HCT116 (cell line): ENCODE results near the gene EFCAB5. TPM values are rescaled to one million over a fixed set of nuclear protein-coding genes. Genes with fewer than 3 reads are reported as not detected.

Experiments used
- ATAC-seq: fragments of 200-7000 bp; cut with Tn5 transposase; 2 replicates; pipeline ENCODE4 v1.9.1; 2020; ENCODE audit warnings: mild to moderate bottlenecking, moderate library complexity
- BruUV-seq: library from RNA; stranded (reverse); fragments of 400-500 nt; replicated peaks from 2 replicates; lab custom pipeline; 2021; lab: Mats Ljungman, UMichigan
- CTCF ChIA-PET: fragments of 300-600 bp; sonication (Branson Sonifier 250); formaldehyde crosslinking; loops from one replicate; lab custom pipeline; 2021; ENCODE audit warnings: antibody characterized with exemption; lab: Charles Lee
- POLR2A ChIA-PET: fragments of 300-600, 350-600 bp; sonication (Branson Sonifier 250); formaldehyde crosslinking; loops from one replicate; lab custom pipeline; 2021; ENCODE audit warnings: antibody characterized with exemption; lab: Charles Lee
- RAD21 ChIA-PET, 2 experiments: fragments of 300-600 bp; sonication (Branson Sonifier 250); formaldehyde crosslinking; loops; one replicate each; lab custom pipeline; 2023; ENCODE audit warnings: low total read pairs in 2 of 2; ENCODE audit not compliant: uncharacterized antibody in 2 of 2, unreplicated experiment in 2 of 2, low non-redundant PET in 1 of 2; lab: Charles Lee
- DNase-seq: peaks from one replicate; pipeline ENCODE4 v3.0.0-alpha.2; 2010; ENCODE audit warnings: low read depth, low spot score
- H2AFZ ChIP-seq: fragments of 200-600 bp; shearing (Covaris generic), sonication (generic); 2 replicates; pipeline ENCODE4 v1.6.1; 2017; ENCODE audit warnings: low read depth, mixed run types, mixed read lengths, antibody characterized with exemption, low read length; ENCODE audit not compliant: poor library complexity, severe bottlenecking
- H3K27ac ChIP-seq: 2 replicates; pipeline ENCODE4 v1.5.1; 2012; ENCODE audit warnings: low read depth, low read length
- H3K27me3 ChIP-seq: fragments of 200-600 bp; sonication (generic); 2 replicates; pipeline ENCODE4 v1.6.1; 2016; ENCODE audit warnings: mixed run types, low read length, mixed read lengths; ENCODE audit not compliant: insufficient read depth
- H3K36me3 ChIP-seq, 2 experiments: fragments of 200-500 bp in 1 of 2; fragments of 200-600 bp in 1 of 2; sonication (Bioruptor generic) in 1 of 2; sonication (generic) in 1 of 2; 2 replicates each; pipeline versions ENCODE4 v1.5.1 to v1.6.1; 2014 to 2016; ENCODE audit warnings: low read length in 2 of 2, inconsistent platforms in 1 of 2, mixed read lengths in 1 of 2, mixed run types in 1 of 2; ENCODE audit not compliant: insufficient read depth in 2 of 2, control insufficient read depth in 1 of 2
- H3K4me1 ChIP-seq, 2 experiments: fragments of 200-600 bp in 1 of 2; sonication (generic) in 1 of 2; 2 replicates each; pipeline versions ENCODE4 v1.5.1 to v1.6.1; 2012 to 2017; ENCODE audit warnings: low read length in 2 of 2, inconsistent platforms in 1 of 2, mild to moderate bottlenecking in 1 of 2, mixed read lengths in 1 of 2, mixed run types in 1 of 2, moderate library complexity in 1 of 2; ENCODE audit not compliant: insufficient read depth in 2 of 2, control insufficient read depth in 1 of 2
- H3K4me2 ChIP-seq: fragments of 200-600 bp; sonication (generic); 2 replicates; pipeline ENCODE4 v1.6.1; 2017; ENCODE audit warnings: mixed run types, low read length, mixed read lengths
- H3K4me3 ChIP-seq, 2 experiments: fragments of 200-600 bp in 1 of 2; sonication (generic) in 1 of 2; replicated peaks in 1 of 2; 2 replicates each; pipeline ENCODE4 v1.5.1; 2011 to 2016; ENCODE audit warnings: low read length in 2 of 2, control low read depth in 1 of 2, low read depth in 1 of 2, mild to moderate bottlenecking in 1 of 2, mixed read lengths in 1 of 2, mixed run types in 1 of 2
- H3K79me2 ChIP-seq: fragments of 200-600 bp; sonication (generic); 2 replicates; pipeline ENCODE4 v1.6.1; 2017; ENCODE audit warnings: mild to moderate bottlenecking, mixed run types, low read length, moderate library complexity, mixed read lengths; ENCODE audit not compliant: insufficient read depth
- H3K9ac ChIP-seq: fragments of 200-600 bp; sonication (generic); 2 replicates; pipeline ENCODE4 v1.6.1; 2016; ENCODE audit warnings: low read length, mixed read lengths
- H3K9me2 ChIP-seq: fragments of 200-600 bp; sonication (generic), shearing (Covaris generic); 2 replicates; pipeline ENCODE4 v1.6.1; 2017; ENCODE audit warnings: mixed run types, mild to moderate bottlenecking, moderate library complexity; ENCODE audit not compliant: insufficient read depth
- H3K9me3 ChIP-seq, 2 experiments: fragments of 200-500 bp in 1 of 2; fragments of 200-600 bp in 1 of 2; sonication (Bioruptor generic) in 1 of 2; sonication (generic) in 1 of 2; 2 replicates each; pipeline ENCODE4 v1.6.1; 2014 to 2017; ENCODE audit warnings: low read length in 2 of 2, mixed read lengths in 2 of 2, inconsistent platforms in 1 of 2, low read depth in 1 of 2, mild to moderate bottlenecking in 1 of 2, mixed run types in 1 of 2, moderate library complexity in 1 of 2; ENCODE audit not compliant: control insufficient read depth in 1 of 2, insufficient read depth in 1 of 2
- H4K20me1 ChIP-seq: fragments of 200-600 bp; sonication (generic), shearing (Covaris generic); 2 replicates; pipeline ENCODE4 v1.6.1; 2017; ENCODE audit warnings: mixed run types, mild to moderate bottlenecking, moderate library complexity; ENCODE audit not compliant: insufficient read depth
- ATF3 ChIP-seq: IDR thresholded peaks from 2 replicates; pipeline ENCODE4 v1.6.1; 2012
- CEBPB ChIP-seq: IDR thresholded peaks from 2 replicates; pipeline ENCODE4 v1.6.1; 2012; ENCODE audit warnings: low read depth
- ELF1 ChIP-seq: IDR thresholded peaks from 2 replicates; pipeline ENCODE4 v1.6.1; 2012; ENCODE audit warnings: low read depth, borderline replicate concordance
- EZH2phosphoT487 ChIP-seq: fragments of 200-600 bp; IDR thresholded peaks from 2 replicates; pipeline ENCODE4 v1.6.1; 2018; ENCODE audit warnings: antibody characterized with exemption, borderline replicate concordance
- FOSL1 ChIP-seq: IDR thresholded peaks from 2 replicates; pipeline ENCODE4 v1.6.1; 2012; ENCODE audit warnings: low read depth
- MAX ChIP-seq: IDR thresholded peaks from 2 replicates; pipeline ENCODE4 v1.6.1; 2012
- POLR2A ChIP-seq: IDR thresholded peaks from 2 replicates; pipeline ENCODE4 v1.7.0; 2011; ENCODE audit warnings: borderline replicate concordance; ENCODE audit not compliant: insufficient read depth, insufficient read length; ENCODE audit errors: extremely low read depth
- POLR2AphosphoS5 ChIP-seq: IDR thresholded peaks from 2 replicates; pipeline ENCODE4 v1.6.1; 2011; ENCODE audit warnings: mild to moderate bottlenecking, low read depth, low read length, moderate library complexity
- SP1 ChIP-seq: IDR thresholded peaks from 2 replicates; pipeline ENCODE4 v1.6.1; 2012; ENCODE audit warnings: low read depth
- SRF ChIP-seq: IDR thresholded peaks from 2 replicates; pipeline ENCODE4 v1.6.1; 2012; ENCODE audit warnings: low read depth
- TCF7L2 ChIP-seq: IDR thresholded peaks from 2 replicates; pipeline ENCODE4 v1.7.0; 2011; ENCODE audit warnings: borderline replicate concordance, inconsistent platforms; ENCODE audit not compliant: insufficient read depth, insufficient read length; ENCODE audit errors: extremely low read depth
- ZFX ChIP-seq: fragments of 450-650 bp; IDR thresholded peaks from 2 replicates; pipeline ENCODE4 v1.6.1; 2017
- intact Hi-C: fragments of 100-400 bp; cut with micrococcal nuclease; formaldehyde crosslinking; loops from 2 replicates; pipeline ENCODE4 v1.10.0; 2022
- total RNA-seq: library from RNA; stranded (reverse); gene quantifications from one replicate; pipeline ENCODE4 v1.2.1, GENCODE V29; 2021; ENCODE audit not compliant: unreplicated experiment
- TF ChIP-seq, protein P1 (sequence below): IDR thresholded peaks from 2 replicates; pipeline ENCODE4 v1.6.1; 2011; ENCODE audit warnings: mild to moderate bottlenecking, low read length, moderate library complexity; ENCODE audit not compliant: insufficient replicate concordance; ENCODE audit errors: extremely low read depth
- TF ChIP-seq, protein P2 (sequence below), 3 experiments: fragments of 200-600 bp in 1 of 3; sonication (generic) in 1 of 3; IDR thresholded peaks in 2 of 3; conservative IDR thresholded peaks in 1 of 3; 2 replicates each; pipeline ENCODE4 v1.5.1; 2012 to 2017; ENCODE audit warnings: low read depth in 2 of 3, low read length in 2 of 3, antibody characterized with exemption in 1 of 3, borderline replicate concordance in 1 of 3, control low read depth in 1 of 3, mild to moderate bottlenecking in 1 of 3, mixed read lengths in 1 of 3, mixed run types in 1 of 3, moderate library complexity in 1 of 3; ENCODE audit not compliant: insufficient read depth in 1 of 3

The EFCAB5 gene
- total RNA-seq, 1 experiment from 2014 or later = 0.17 TPM

GRCh38 chr17:30113213-30113612 lies 171.8 kb downstream of the EFCAB5 start:
- ChIA-PET CTCF (interaction anchor here (1.2 to 1.9 kb wide), 4 partner anchors 9 to 181 kb away, joined by 3 to 9 read pairs (median 6); no protein-coding TSS in a partner anchor), POLR2A (interaction anchor here (1.1 kb wide), 1 partner anchor 9 kb away, joined by 3 read pairs; no protein-coding TSS in a partner anchor), RAD21 (no interaction called here)
- Histone ChIP-seq H3K9ac (no peak overlapping the region), H3K4me3 (no peak overlapping the region), H2AFZ (peak overlapping the region; percentile 20), H3K27me3 (no peaks in the 10 kb centered on the region), H3K9me2 (no peaks in the 10 kb centered on the region), H3K36me3 (peaks cover under 1% of the 10 kb centered on the region in 2 experiments; a peak in 1 of 4 replicates), H3K4me1 (peaks cover 7% of the 10 kb centered on the region in 2 experiments), H4K20me1 (no peaks in the 10 kb centered on the region), H3K79me2 (peaks cover 16% of the 10 kb centered on the region), H3K9me3 (no peaks in the 10 kb centered on the region), H3K27ac (no peak overlapping the region), H3K4me2 (peak overlapping the region; percentile 28; the same call in 1 of the 2 replicates)
- no TSS peak for BruUV-seq
- DNase-seq = no peak
- no peak for ATAC-seq
- intact Hi-C loops = no loop called here
- TF ChIP-seq, protein P1, sequence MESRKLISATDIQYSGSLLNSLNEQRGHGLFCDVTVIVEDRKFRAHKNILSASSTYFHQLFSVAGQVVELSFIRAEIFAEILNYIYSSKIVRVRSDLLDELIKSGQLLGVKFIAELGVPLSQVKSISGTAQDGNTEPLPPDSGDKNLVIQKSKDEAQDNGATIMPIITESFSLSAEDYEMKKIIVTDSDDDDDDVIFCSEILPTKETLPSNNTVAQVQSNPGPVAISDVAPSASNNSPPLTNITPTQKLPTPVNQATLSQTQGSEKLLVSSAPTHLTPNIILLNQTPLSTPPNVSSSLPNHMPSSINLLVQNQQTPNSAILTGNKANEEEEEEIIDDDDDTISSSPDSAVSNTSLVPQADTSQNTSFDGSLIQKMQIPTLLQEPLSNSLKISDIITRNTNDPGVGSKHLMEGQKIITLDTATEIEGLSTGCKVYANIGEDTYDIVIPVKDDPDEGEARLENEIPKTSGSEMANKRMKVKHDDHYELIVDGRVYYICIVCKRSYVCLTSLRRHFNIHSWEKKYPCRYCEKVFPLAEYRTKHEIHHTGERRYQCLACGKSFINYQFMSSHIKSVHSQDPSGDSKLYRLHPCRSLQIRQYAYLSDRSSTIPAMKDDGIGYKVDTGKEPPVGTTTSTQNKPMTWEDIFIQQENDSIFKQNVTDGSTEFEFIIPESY = no peak
- TF ChIP-seq, protein P2, sequence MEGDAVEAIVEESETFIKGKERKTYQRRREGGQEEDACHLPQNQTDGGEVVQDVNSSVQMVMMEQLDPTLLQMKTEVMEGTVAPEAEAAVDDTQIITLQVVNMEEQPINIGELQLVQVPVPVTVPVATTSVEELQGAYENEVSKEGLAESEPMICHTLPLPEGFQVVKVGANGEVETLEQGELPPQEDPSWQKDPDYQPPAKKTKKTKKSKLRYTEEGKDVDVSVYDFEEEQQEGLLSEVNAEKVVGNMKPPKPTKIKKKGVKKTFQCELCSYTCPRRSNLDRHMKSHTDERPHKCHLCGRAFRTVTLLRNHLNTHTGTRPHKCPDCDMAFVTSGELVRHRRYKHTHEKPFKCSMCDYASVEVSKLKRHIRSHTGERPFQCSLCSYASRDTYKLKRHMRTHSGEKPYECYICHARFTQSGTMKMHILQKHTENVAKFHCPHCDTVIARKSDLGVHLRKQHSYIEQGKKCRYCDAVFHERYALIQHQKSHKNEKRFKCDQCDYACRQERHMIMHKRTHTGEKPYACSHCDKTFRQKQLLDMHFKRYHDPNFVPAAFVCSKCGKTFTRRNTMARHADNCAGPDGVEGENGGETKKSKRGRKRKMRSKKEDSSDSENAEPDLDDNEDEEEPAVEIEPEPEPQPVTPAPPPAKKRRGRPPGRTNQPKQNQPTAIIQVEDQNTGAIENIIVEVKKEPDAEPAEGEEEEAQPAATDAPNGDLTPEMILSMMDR (IDR thresholded peaks at IDR 0.05 in 2 of 3, conservative IDR thresholded peaks at IDR 0.05 in 1 of 3; ENCODE audit: borderline replicate concordance in 1 of 3, insufficient read depth in 1 of 3, low read depth in 2 of 3, low read length in 2 of 3) = no peak
- no peak for TF ChIP-seq CEBPB
- no peak for TF ChIP-seq SRF
- TF ChIP-seq TCF7L2 = no peak
- TF ChIP-seq SP1 = no peak
- TF ChIP-seq POLR2A = no peak
- no peak for TF ChIP-seq EZH2phosphoT487
- no peak for TF ChIP-seq ZFX
- no peak for TF ChIP-seq POLR2AphosphoS5
- TF ChIP-seq MAX = no peak
- no peak for TF ChIP-seq ATF3
- no peak for TF ChIP-seq FOSL1
- no peak for TF ChIP-seq ELF1
